ENCODE measurements around the gene PFKP. TPM values are rescaled to one million over a fixed set of nuclear protein-coding genes. Genes with fewer than 3 reads are reported as not detected.

The PFKP gene
- total RNA-seq, 4 donors from 2014 or later, result 54.9 to 79.3 (median 65.5) TPM

DNA sequence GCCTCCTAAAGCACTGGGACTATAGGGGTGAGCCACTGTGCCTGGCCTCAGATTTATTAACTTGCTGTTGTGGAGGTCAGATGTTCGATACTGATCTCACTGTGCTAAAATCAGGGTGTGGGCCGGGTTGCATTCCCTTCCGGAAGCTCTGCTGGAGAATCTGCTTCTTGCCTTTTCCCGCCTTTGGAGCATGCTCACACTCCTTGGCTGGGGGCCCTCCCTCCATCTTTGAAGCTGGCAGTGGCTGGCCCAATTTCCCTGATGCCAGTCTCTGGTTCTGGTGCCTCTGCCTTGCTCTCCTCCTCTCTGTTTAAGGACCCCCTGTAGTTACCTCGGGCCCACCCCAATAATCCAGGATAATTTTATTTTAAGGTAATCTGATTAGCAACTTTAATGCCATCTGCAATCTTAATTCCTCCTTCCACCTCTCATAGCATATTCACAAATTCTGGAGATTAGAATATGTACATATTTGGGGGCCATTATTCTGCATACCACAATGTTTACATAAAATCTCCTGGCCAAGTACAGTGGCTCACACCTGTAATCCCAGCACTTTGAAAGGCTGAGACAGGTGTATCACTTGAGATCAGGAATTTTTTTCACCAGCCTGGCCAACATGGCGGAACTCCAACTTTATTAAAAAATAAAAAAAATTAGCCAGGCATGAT lies 113.1 kb downstream of the PFKP start:
- TF ChIP-seq, protein P1, sequence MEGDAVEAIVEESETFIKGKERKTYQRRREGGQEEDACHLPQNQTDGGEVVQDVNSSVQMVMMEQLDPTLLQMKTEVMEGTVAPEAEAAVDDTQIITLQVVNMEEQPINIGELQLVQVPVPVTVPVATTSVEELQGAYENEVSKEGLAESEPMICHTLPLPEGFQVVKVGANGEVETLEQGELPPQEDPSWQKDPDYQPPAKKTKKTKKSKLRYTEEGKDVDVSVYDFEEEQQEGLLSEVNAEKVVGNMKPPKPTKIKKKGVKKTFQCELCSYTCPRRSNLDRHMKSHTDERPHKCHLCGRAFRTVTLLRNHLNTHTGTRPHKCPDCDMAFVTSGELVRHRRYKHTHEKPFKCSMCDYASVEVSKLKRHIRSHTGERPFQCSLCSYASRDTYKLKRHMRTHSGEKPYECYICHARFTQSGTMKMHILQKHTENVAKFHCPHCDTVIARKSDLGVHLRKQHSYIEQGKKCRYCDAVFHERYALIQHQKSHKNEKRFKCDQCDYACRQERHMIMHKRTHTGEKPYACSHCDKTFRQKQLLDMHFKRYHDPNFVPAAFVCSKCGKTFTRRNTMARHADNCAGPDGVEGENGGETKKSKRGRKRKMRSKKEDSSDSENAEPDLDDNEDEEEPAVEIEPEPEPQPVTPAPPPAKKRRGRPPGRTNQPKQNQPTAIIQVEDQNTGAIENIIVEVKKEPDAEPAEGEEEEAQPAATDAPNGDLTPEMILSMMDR (IDR thresholded peaks at IDR 0.05), result no peak
- TF ChIP-seq POLR2A (IDR thresholded peaks at IDR 0.05), result no peak
- peak in 1 of 2 donors; percentile 63 for DNase-seq (ENCODE audit: low spot score in 2 of 2)
- WGBS, 2 donors, result 70 to 85% methylated on average over 6 of the region's 6 CpGs
- intact Hi-C loops (cut with DNase I; ENCODE audit: low total_unique reads), result no loop called here
- no peak overlapping the region for H3K4me3 ChIP-seq (ENCODE audit: low read depth, poor library complexity, severe bottlenecking)

DNA sequence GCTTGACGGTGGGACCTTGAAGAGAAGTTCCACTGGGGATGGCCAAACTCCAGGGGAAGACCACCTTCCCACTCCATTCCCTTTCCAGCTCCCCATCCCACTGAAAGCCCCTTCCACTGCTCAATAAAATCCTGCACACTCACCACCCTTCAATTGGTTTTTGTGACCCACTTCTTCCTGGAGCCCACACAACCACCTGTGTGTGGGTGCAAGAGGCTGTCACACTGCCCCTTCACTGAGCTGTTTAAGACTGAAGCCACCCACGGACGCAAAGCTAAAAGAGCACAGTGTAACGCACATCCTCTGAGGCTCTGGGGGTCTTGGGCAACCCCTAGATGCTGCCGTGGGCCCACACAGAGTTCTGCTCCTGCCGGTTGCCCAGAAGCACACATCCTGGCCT lies 118.0 kb downstream of the PFKP start:
- WGBS, 2 donors, result 87 to 96% methylated on average over 6 of the region's 6 CpGs
- no peak overlapping the region for H3K4me3 ChIP-seq (ENCODE audit: low read depth, poor library complexity, severe bottlenecking)
- peak in 1 of 2 donors; percentile 9 for DNase-seq (ENCODE audit: low spot score in 2 of 2)
- no peak for TF ChIP-seq POLR2A (IDR thresholded peaks at IDR 0.05)
- TF ChIP-seq, protein P1 (IDR thresholded peaks at IDR 0.05), result no peak
- intact Hi-C loops (cut with DNase I; ENCODE audit: low total_unique reads), result no loop called here

- 90 to 92% methylated on average over 6 of the region's 6 CpGs for WGBS, 2 donors
Observed at GRCh38 chr10:3186368-3186767, 119.0 kb downstream of the PFKP start.

More at GRCh38 chr10:3186368-3186767, 119.0 kb downstream of the PFKP start:
- no peak for DNase-seq (ENCODE audit: low spot score in 2 of 2)
- intact Hi-C loops (cut with DNase I; ENCODE audit: low total_unique reads), result no loop called here
- no peak overlapping the region for H3K4me3 ChIP-seq (ENCODE audit: low read depth, poor library complexity, severe bottlenecking)
- no peak for TF ChIP-seq POLR2A (IDR thresholded peaks at IDR 0.05)

Other genes starting within 250 kb of the PFKP start
- 10 to 100 TPM; 45.5 to 62.8 (median 52.2) TPM for gene PITRM1, start 105.2 kb downstream of the PFKP start, total RNA-seq

All from lower leg skin (tissue), 4 donors.